GM12878 (cell line): ENCODE data around the gene PHOX2A.

Experiments used
- CREB1 ChIP-seq: IDR thresholded peaks from 2 replicates; pipeline ENCODE4 v1.6.1; 2012; ENCODE audit warnings: low read depth, mild to moderate bottlenecking, inconsistent platforms
- MXI1 ChIP-seq: fragments of 150-350 bp; IDR thresholded peaks from 2 replicates; pipeline ENCODE4 v1.6.1; 2011; ENCODE audit warnings: low read depth, mild to moderate bottlenecking, inconsistent platforms, low read length, improper control_type of control experiment
- SIX5 ChIP-seq: IDR thresholded peaks from 2 replicates; pipeline ENCODE4 v1.6.1; 2011; ENCODE audit warnings: mild to moderate bottlenecking, low read depth, low read length, moderate library complexity; ENCODE audit not compliant: severe bottlenecking
- SMC3 ChIP-seq: IDR thresholded peaks from 2 replicates; pipeline ENCODE4 v1.6.1; 2011; ENCODE audit warnings: low read length, improper control_type of control experiment, borderline replicate concordance
- TF ChIP-seq, protein P1 (sequence below): fragments of 450-650 bp; IDR thresholded peaks from 2 replicates; pipeline ENCODE4 v1.6.1; 2018; ENCODE audit warnings: borderline replicate concordance, mild to moderate bottlenecking; ENCODE audit not compliant: partially characterized antibody

- TF ChIP-seq MXI1 (no peak), CREB1 (no peak), SMC3 (no peak), SIX5 (no peak)
- TF ChIP-seq, protein P1, sequence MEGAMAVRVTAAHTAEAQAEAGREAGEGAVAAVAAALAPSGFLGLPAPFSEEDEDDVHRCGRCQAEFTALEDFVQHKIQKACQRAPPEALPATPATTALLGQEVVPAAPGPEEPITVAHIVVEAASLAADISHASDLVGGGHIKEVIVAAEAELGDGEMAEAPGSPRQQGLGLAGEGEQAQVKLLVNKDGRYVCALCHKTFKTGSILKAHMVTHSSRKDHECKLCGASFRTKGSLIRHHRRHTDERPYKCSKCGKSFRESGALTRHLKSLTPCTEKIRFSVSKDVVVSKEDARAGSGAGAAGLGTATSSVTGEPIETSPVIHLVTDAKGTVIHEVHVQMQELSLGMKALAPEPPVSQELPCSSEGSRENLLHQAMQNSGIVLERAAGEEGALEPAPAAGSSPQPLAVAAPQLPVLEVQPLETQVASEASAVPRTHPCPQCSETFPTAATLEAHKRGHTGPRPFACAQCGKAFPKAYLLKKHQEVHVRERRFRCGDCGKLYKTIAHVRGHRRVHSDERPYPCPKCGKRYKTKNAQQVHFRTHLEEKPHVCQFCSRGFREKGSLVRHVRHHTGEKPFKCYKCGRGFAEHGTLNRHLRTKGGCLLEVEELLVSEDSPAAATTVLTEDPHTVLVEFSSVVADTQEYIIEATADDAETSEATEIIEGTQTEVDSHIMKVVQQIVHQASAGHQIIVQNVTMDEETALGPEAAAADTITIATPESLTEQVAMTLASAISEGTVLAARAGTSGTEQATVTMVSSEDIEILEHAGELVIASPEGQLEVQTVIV: no peak
Observed at GRCh38 chr11:72202571-72202970, 41.4 kb downstream of the PHOX2A start.
